Mucosa of gallbladder (tissue), 1 donor: ENCODE measurements around the gene MYH11. TPM values are rescaled to one million over a fixed set of nuclear protein-coding genes. Genes with fewer than 3 reads are reported as not detected.
"Not testable (repeated sequence)": the region's sequence is repeated elsewhere in the genome, so short reads cannot be mapped to it uniquely, and the experiment has no call there.

Source experiments
- DNase-seq: peaks from one replicate; pipeline ENCODE4 v3.0.0-alpha.2; 2020; ENCODE audit warnings: low spot score
- total RNA-seq: library from RNA; stranded (reverse); gene quantifications from one replicate; pipeline ENCODE4 v1.2.1, GENCODE V29; 2021
- donor health status: DM: no; HTN: no; CAD: no.

The MYH11 gene
- total RNA-seq, 1 donor from 2014 or later, result 1,761 TPM

- no peak for DNase-seq
These were observed 45.9 kb downstream of the MYH11 start for GRCh38 chr16:15810949-15811348.

DNA sequence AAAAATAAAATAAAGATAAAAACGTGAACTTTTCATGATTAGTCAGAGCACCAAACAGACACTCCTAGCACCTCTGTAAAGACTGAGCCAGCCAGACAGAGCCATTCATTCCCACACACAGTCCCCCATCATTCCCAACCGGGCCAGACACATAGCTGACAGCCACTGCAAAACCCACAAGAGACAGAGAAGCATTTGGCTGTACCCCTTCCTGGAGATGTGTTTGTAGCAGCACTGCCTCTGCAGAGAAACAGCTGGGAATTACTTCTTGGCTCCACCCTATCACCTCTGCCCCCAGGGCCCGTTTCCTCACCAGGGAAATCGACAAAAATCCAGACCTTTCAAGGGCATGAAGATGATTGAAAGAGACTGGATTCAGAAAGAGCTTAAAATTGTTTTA, 46.4 kb downstream of the MYH11 start:
- DNase-seq, result no peak

DNA sequence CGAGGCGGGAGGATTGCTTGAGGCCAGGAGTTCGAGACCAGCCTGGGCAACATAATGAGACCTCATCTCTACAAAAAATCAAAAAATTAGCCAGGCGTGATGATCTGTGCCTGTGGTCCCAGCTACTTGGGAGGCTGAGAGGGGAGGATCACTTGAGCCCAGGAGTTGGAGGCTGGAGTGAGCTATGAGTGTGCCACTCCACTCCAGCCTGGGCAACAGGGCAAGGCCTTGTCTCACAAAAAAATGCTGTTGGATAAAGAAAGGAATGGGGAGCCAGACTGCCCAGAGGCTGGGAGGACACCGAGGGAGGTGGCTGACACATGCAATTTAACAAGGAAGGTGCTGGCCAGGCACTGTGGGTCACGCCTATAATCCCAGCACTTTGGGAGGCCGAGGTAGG, 47.5 kb downstream of the MYH11 start:
- DNase-seq, result not testable (repeated sequence)

GRCh38 chr16:15808071-15808470, 48.8 kb downstream of the MYH11 start:
- DNase-seq, result no peak

GRCh38 chr16:15807603-15808009, 49.2 kb downstream of the MYH11 start:
- DNase-seq, result peak; percentile 38

- DNase-seq, result no peak
These were observed 53.2 kb downstream of the MYH11 start for GRCh38 chr16:15803618-15804017.

- no peak for DNase-seq
These were observed 56.9 kb downstream of the MYH11 start for GRCh38 chr16:15799851-15800495.

DNA sequence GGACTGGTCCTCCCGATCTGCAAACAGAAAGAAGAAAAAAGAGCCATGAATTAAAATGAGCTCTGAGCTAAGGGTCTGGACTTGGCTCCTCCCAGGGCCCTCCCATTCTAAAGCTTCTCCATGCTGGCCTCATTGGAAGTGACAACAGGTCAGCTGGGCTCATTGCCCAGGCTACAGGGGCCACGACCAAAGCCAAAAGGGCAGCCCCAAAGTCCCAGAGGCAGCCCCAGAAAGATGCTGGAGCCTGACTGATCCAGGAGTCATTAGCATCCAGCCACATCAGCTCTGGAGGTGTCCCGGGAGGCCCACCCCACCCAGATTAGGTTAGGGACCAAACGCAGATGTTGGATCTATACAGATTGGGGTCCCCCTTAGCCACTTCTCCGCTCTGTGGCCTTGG, 58.2 kb downstream of the MYH11 start:
- no peak for DNase-seq

DNA sequence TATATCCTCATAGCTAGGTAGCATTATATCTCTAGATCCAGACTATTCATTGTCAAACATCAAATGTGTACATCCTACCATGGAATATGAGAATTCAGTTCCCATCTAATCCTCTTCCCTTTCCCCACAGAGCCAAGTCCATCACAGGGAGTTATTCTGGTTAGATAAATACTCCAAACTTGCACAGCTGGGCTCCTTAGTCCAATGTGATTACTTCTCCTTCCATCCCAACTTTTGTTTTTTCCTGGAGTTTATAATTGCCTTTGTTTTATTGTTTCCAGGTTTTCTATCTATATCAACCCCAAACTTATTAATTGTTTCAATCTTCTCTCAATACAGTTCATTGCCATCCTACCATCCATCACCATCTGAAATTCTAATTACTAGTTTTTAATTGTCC, 59.9 kb downstream of the MYH11 start:
- no peak for DNase-seq

- no peak for DNase-seq
These were observed 61.2 kb downstream of the MYH11 start for GRCh38 chr16:15795615-15796014.

GRCh38 chr16:15792563-15792971, 64.3 kb downstream of the MYH11 start:
- no peak for DNase-seq

GRCh38 chr16:15790458-15790857, 66.4 kb downstream of the MYH11 start:
- DNase-seq, result no peak

DNA sequence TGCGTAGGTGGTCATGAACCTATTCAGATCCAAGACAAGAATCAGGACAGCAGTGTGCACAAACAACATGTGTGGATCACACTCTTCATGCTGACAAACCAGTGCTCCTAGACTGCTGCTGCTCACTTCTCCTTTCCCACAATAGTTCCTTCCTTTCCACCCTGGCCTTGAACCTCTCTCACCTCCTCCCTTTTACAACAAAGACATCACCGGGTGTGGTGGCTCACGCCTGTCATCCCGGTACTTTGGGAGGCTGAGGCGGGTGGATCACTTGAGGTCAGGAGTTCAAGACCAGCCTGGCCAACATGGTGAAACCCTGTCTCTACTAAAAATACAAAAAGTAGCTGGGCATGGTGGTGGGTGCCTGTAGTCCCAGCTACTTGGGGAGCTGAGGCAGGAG, 67.0 kb downstream of the MYH11 start:
- not testable (repeated sequence) for DNase-seq

DNA sequence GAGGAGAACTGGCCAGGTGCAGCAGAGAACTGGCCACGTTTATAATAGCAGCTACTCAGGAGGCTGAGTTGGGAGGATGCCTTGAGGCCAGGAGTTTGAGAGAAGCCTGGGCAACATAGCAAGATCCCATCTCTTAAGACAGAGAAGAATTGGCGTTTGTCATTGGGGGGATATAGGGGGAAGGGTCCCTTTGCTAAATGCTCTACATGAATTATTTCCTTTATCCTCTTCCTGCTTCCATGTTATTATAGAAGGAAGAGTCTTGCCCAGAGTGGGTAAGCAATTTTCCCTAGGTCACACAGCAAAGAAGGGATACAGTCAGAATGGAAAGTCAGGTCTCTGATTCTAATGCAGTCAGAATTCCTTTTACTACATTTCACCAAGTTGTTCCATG, 68.0 kb downstream of the MYH11 start:
- no peak for DNase-seq

DNA sequence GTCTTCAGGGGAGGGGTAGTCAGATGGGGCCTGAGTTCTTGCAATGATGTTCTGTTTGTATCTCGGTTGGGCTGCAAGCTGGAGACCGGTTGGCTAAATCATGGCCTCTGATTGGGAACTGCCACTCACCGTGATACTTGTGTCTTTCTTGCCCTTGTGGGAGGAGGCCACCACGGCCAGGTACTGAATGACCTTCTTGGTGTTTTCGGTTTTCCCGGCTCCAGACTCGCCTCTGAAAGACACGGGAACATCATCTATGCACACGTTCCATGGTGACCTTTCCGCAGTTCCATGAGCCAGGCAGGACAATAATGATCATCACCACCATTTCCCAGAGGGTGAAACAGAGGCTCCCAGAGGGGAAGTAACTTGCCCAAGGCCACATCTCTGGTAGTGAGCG, 70.3 kb downstream of the MYH11 start:
- no peak for DNase-seq

DNA sequence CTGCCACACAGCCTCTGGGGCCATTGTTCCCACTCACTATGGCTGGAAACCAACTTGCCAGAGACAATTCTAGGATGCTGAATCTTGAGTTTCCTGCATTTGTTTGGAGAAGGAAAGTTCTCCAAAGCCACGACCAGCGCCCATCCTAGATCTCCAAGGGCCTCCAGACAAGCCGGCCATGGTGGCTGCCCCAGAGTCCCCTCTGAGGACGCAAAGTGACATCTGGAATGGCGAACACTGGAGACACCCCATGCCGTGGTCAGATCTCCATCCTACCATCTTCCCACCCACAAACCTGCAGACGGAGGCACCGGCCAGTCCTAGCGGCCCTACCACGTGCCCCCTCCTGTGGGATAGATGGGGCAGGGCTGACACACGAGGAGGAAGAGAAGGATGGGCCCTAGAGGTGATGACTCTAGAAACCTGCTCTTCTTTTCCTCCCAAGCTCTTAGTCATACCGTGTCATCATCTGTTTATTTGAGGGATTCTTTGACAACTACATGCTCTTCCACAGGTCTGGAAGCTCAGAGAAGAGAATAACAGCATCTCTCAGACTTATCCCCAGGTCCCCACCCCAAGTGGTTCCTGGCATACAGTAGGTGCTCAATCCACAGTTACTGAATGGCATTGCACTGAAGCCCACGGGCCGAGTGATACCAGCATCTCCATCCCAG, 71.3 kb downstream of the MYH11 start:
- DNase-seq, result no peak

GRCh38 chr16:15783985-15784384, 72.8 kb downstream of the MYH11 start:
- DNase-seq, result no peak

DNA sequence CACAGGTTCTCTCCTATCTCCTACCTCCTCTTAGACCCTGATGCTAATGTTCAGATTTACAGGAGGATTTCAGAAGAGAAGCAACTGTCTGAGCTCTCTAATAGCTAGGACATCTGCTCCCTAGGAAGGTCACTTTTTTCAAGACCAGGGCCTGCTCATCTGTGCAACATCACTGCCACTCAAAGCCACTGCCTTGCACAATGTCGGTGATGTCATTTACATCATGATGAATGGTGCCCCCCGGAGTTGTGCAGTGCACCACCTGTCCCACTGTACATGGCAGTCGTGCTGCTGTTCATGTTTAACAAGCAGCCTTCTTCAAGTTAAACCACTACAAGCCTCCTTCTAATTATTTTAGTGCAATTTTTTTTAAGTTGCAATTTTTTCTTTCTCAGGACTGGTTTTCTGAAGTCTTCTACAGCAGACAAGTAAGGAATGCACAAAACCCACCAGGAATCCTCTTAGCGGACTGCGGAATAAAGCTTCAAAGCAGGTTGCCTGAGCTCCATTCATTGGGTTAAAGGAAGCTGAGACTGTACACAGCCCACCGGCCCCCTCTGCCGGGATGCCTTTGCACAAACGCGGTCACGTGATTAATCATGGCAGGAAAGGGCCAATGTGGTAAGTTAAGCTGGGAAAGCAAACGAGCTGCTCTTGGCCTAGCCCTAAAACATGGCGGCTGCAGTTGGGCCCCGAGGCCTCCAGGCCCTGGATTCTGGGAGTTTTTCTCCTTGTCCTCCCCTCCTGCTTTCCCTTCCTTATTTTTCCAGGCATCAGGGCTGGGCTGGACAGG, 74.1 kb downstream of the MYH11 start:
- DNase-seq, result no peak

DNA sequence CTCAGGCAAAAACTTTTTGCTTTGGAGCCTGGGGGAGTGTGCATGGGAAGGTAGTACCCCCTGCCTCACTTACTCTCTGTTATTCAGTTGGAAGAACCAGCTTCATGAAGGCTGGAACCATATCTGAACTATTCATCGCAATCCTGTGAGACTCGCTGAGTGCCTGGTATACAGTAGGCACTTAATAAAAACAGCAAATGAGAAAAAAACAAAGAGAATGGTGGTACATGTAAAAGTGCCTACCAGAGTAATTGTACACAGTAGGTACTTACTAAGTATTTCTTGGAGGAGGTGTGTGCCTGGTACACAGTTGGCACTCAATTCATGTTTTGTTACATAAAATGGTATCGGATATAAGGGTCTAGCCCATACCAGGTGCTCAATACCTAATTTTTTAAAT, 75.2 kb downstream of the MYH11 start:
- DNase-seq, result no peak

DNA sequence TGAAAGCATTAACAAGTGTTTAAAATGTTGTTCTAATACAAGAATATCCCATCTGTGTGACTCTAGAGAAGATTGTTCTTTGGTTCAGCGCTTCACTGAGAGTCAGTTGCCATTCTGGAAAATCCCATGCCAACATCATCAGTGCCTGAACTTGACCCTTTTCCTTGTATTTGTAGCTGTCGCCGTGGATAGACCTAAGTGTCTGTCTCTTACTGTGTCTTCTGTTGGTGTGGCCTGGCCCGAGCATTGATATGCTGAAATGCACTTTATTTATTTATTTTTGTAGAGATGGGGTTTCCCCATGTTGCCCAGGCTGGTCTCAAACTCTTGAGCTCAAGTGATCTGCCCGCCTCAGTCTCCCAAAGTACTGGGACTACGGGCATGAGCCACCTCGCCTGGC, 76.0 kb downstream of the MYH11 start:
- no peak for DNase-seq

- DNase-seq, result no peak
These were observed 77.0 kb downstream of the MYH11 start for GRCh38 chr16:15779664-15780351.

DNA sequence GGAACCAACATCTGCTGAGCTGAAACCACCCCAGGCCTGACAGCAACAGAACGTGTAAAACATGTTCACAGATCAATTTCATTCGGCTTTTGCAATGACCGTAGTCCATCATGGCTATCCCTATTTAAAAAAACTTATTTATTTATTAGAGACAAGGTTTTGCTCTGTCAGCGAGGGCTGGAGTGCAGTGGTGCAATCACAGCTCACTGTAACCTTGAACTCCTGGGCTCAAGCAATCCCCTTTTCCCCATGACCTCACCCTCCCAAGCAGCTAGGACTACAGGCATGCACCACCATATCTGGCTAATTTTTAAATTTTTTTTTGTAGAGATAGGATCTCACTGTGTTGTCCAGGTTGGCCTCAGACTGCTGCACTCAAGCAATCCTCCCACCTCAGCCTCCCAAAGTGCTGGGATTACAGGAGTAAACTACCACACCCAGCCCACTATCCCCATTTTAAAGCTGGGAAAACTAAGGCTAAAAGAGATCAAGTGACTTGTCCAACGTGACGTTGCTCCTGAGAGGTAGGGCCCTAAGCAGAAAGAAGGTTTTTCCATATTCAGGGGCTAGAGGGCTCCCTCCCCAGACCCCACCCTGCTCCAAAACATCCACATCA, 77.7 kb downstream of the MYH11 start:
- no peak for DNase-seq
